GM12892 (cell line): ENCODE results near the gene SH2B3.

Experiments used
- POLR2A ChIP-seq: IDR thresholded peaks from 2 replicates; pipeline ENCODE4 v1.6.1; 2011; ENCODE audit warnings: low read depth, low read length, control low read depth
- POLR2AphosphoS5 ChIP-seq: IDR thresholded peaks from 2 replicates; pipeline ENCODE4 v1.6.1; 2011; ENCODE audit warnings: low read depth, low read length, control low read depth

DNA sequence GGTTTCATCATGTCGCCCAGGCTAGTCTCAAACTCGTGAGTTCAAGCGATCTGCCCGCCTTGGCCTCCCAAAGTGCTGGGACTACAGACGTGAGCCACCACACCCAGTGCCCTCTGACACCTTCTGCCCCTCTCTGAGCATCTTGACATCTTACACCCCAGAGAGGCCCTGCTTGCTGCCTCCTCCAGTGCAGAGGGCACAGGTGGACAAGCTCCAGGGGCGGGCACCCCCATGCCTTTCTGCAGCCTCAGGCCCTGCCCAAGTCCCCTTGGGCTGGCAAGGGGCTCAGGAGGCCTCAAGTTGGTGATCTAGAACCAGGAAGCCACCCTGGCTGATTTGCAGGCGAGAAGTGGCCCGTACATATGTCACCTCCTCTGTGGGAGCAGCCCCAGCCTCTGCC, 11.2 kb upstream of the SH2B3 start:
- TF ChIP-seq POLR2AphosphoS5 (no peak), POLR2A (no peak)
